ENCODE data around the gene SCFD2.

DNA sequence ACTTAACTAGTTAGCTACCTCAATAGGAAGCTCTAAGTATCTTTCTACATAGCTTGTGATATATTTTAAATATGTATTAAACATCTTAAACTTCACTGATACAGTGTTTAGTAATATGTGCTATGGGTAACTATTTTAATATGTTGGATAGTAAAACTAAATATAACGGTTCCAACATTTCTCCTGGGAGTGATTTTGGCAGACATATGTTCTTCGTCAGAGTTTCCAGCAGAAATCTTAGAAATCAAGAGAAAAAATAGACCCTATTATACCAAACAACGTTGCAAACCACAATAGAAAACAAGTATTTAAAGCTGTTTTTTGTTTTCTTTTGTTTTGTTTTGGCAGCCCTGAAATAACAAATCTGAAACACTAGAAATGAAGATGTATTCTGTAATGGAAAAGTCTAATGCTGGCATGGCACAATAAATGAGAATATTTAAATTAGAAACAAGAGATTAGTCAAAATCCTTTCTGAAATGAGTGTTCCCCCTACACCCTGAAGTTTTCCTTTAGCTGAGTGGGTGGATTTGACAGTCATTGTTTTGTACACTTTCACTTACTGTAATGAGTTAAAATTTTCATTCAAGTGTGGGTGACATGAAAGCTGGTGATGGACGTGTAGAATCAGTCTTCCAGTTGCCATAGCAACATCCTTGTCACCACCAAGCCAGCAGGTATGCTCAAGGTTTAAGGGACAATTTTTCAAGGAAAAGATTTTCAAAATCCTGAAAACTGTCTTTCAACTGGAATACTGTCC lies 233.5 kb downstream of the SCFD2 start:
- TF ChIP-seq, protein P1, sequence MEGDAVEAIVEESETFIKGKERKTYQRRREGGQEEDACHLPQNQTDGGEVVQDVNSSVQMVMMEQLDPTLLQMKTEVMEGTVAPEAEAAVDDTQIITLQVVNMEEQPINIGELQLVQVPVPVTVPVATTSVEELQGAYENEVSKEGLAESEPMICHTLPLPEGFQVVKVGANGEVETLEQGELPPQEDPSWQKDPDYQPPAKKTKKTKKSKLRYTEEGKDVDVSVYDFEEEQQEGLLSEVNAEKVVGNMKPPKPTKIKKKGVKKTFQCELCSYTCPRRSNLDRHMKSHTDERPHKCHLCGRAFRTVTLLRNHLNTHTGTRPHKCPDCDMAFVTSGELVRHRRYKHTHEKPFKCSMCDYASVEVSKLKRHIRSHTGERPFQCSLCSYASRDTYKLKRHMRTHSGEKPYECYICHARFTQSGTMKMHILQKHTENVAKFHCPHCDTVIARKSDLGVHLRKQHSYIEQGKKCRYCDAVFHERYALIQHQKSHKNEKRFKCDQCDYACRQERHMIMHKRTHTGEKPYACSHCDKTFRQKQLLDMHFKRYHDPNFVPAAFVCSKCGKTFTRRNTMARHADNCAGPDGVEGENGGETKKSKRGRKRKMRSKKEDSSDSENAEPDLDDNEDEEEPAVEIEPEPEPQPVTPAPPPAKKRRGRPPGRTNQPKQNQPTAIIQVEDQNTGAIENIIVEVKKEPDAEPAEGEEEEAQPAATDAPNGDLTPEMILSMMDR (IDR thresholded peaks at IDR 0.05; ENCODE audit: low read depth, low read length) = no peak
- TF ChIP-seq EZH2phosphoT487 (IDR thresholded peaks at IDR 0.05; ENCODE audit: low read depth) = no peak
